K562 (cell line): ENCODE data around the gene ZBTB44. TPM values are rescaled to one million over a fixed set of nuclear protein-coding genes. Genes with fewer than 3 reads are reported as not detected.

Experiments used
- ATAC-seq: fragments of 200-7000 bp; cut with Tn5 transposase; 3 replicates; pipeline ENCODE4 v1.9.1; 2020; ENCODE audit warnings: moderate library complexity
- BruUV-seq: library from RNA; stranded (reverse); fragments of 400-500 nt; replicated peaks from 2 replicates; lab custom pipeline; 2021; lab: Mats Ljungman, UMichigan
- CTCF ChIA-PET: fragments of 300-600 bp; formaldehyde crosslinking; extraction: SDS; loops from one replicate; lab custom pipeline; 2021; ENCODE audit warnings: low intra/inter-chr PET ratio; lab: Yijun Ruan, JAX
- POLR2A ChIA-PET: fragments of 300-600, 350-650 bp; sonication (Branson Sonifier 250); formaldehyde crosslinking; extraction: SDS; loops from one replicate; lab custom pipeline; 2021; ENCODE audit warnings: antibody characterized with exemption, inconsistent platforms; lab: Yijun Ruan, JAX
- DNase-seq, 4 experiments: peaks; one replicate each; pipeline versions ENCODE4 v3.0.0 to v3.0.0-alpha.2; 2011 to 2018; ENCODE audit warnings: low spot score in 3 of 4, mixed read lengths in 3 of 4; ENCODE audit errors: extremely low read depth in 1 of 4
- FAIRE-seq: peaks from 2 replicates; lab custom pipeline; 2011; peaks lifted over from hg19 to GRCh38; lab: Jason Lieb, UNC
- H2AFZ ChIP-seq: 2 replicates; pipeline ENCODE4 v1.6.0; 2011; ENCODE audit warnings: low read depth, low read length, control low read depth, inconsistent platforms
- H3K27ac ChIP-seq: fragments of 200-600 bp; 3 replicates; pipeline ENCODE4 v1.8.0; 2011; ENCODE audit warnings: low read depth, mild to moderate bottlenecking, control low read depth, inconsistent platforms, low read length, moderate library complexity, mixed read lengths; ENCODE audit errors: extremely low read depth
- H3K27me3 ChIP-seq, 2 experiments: fragments of 300-600 bp in 1 of 2; 2 replicates in 1 of 2; 3 replicates in 1 of 2; pipeline versions ENCODE4 v1.6.0 to v1.8.0; 2011; ENCODE audit warnings: inconsistent platforms in 2 of 2, low read length in 2 of 2, mild to moderate bottlenecking in 1 of 2, mixed read lengths in 1 of 2, moderate library complexity in 1 of 2; ENCODE audit not compliant: control insufficient read depth in 2 of 2, insufficient read depth in 2 of 2
- H3K36me3 ChIP-seq: fragments of 300-600 bp; 3 replicates; pipeline ENCODE4 v1.8.0; 2011; ENCODE audit warnings: mild to moderate bottlenecking, low read length, inconsistent platforms; ENCODE audit not compliant: control insufficient read depth, insufficient read depth
- H3K4me1 ChIP-seq, 2 experiments: fragments of 200-600 bp in 1 of 2; replicated peaks in 1 of 2; 2 replicates in 1 of 2; 3 replicates in 1 of 2; pipeline versions ENCODE4 v1.5.1 to v1.8.0; 2011; ENCODE audit warnings: inconsistent platforms in 2 of 2, low read length in 2 of 2, mild to moderate bottlenecking in 1 of 2, mixed read lengths in 1 of 2, moderate library complexity in 1 of 2; ENCODE audit not compliant: control insufficient read depth in 2 of 2, insufficient read depth in 2 of 2
- H3K4me2 ChIP-seq: 2 replicates; pipeline ENCODE4 v1.6.1; 2011; ENCODE audit warnings: low read length, control low read depth, inconsistent platforms, mixed read lengths; ENCODE audit not compliant: insufficient read depth
- H3K4me3 ChIP-seq: fragments of 200-600 bp; sonication (generic), shearing (Covaris generic); 2 replicates; pipeline ENCODE4 v1.5.1; 2016; ENCODE audit warnings: control low read depth, inconsistent platforms
- H3K79me2 ChIP-seq: fragments of 200-600 bp; 3 replicates; pipeline ENCODE4 v1.8.0; 2011; ENCODE audit warnings: low read length, inconsistent platforms; ENCODE audit not compliant: control insufficient read depth, insufficient read depth
- H3K9ac ChIP-seq, 2 experiments: 2 replicates each; pipeline versions ENCODE4 v1.6.0 to v1.6.1; 2011; ENCODE audit warnings: low read depth in 2 of 2, low read length in 2 of 2, control low read depth in 1 of 2, inconsistent platforms in 1 of 2, mild to moderate bottlenecking in 1 of 2, mixed read lengths in 1 of 2; ENCODE audit not compliant: insufficient read depth in 1 of 2
- H3K9me1 ChIP-seq: one replicate; pipeline ENCODE4 v1.6.0; 2011; ENCODE audit warnings: inconsistent platforms, mild to moderate bottlenecking, low read length, moderate library complexity; ENCODE audit not compliant: control insufficient read depth, insufficient read depth
- H3K9me3 ChIP-seq: replicated peaks from 2 replicates; pipeline ENCODE4 v1.5.1; 2011; ENCODE audit warnings: low read depth, low read length, inconsistent platforms; ENCODE audit not compliant: control insufficient read depth, insufficient read depth
- H4K20me1 ChIP-seq: replicated peaks from 2 replicates; pipeline ENCODE4 v1.6.1; 2011; ENCODE audit warnings: low read length, inconsistent platforms, mixed read lengths; ENCODE audit not compliant: control insufficient read depth, insufficient read depth
- CEBPB ChIP-seq: fragments of 450-650 bp; IDR thresholded peaks from 2 replicates; pipeline ENCODE4 v1.6.1; 2016; ENCODE audit warnings: missing genetic modification characterization, missing compliant biosample characterization
- CEBPG ChIP-seq, 3 experiments: fragments of 200-800 bp in 1 of 3; sonication (Bioruptor generic) in 1 of 3; sonication (generic) in 1 of 3; formaldehyde crosslinking in 1 of 3; IDR thresholded peaks in 2 of 3; conservative IDR thresholded peaks in 1 of 3; 2 replicates each; pipeline versions ENCODE4 v1.6.1 to v1.8.0; 2016 to 2022; ENCODE audit warnings: missing compliant biosample characterization in 2 of 3, missing genetic modification characterization in 2 of 3, mild to moderate bottlenecking in 1 of 3, missing genetic modification reagents in 1 of 3
- HDAC8 ChIP-seq: fragments of 450-650 bp; IDR thresholded peaks from 2 replicates; pipeline ENCODE4 v1.6.1; 2016; ENCODE audit warnings: mild to moderate bottlenecking, missing genetic modification characterization, moderate library complexity, missing compliant biosample characterization
- ZNF282 ChIP-seq: sonication (generic); formaldehyde crosslinking; IDR thresholded peaks from 2 replicates; pipeline ENCODE4 v1.8.1; 2023; ENCODE audit warnings: missing genetic modification reagents
- WGBS: fragments of 100-300 bp; shearing (Covaris generic); methylation state at CpG from one replicate; pipeline ENCODE4 v1.1.6; 2016; ENCODE audit warnings: low coverage, mixed read lengths; ENCODE audit not compliant: insufficient coverage; ENCODE audit errors: missing lambda C conversion rate; 5-methylcytosine and 5-hydroxymethylcytosine counted together
- in situ Hi-C: fragments of 300-500 bp; cut with MboI; formaldehyde crosslinking; loops from 4 replicates; pipeline ENCODE4 v1.15.0; 2018; ENCODE audit warnings: inconsistent platforms, mixed read lengths
- intact Hi-C: fragments of 100-400 bp; cut with micrococcal nuclease; formaldehyde crosslinking; loops from 2 replicates; pipeline ENCODE4 v1.14.2; 2022
- polyA plus RNA-seq, 8 experiments: library from polyadenylated mRNA; depleted of rRNA in 4 of 8; stranded (reverse) in 5 of 8; unstranded in 3 of 8; fragments of >200 nt; fragmentation: Nextera tagmentation in 2 of 8; fragmentation: Illumina TruSeq in 1 of 8; extraction: Ambion mirVana in 2 of 8; extraction: Trizol in 1 of 8; gene quantifications; 2 replicates each; pipeline versions ENCODE4 v1.2.1 to v1.2.3, GENCODE V29; 2011 to 2014; ENCODE audit warnings: inconsistent platforms in 1 of 8, missing spikeins in 1 of 8
- total RNA-seq, 7 experiments: library from RNA; depleted of rRNA in 6 of 7; stranded (reverse); fragments of >200 nt in 6 of 7; fragmentation: Illumina TruSeq in 2 of 7; extraction: Trizol in 2 of 7; gene quantifications; 2 replicates each; pipeline versions ENCODE4 v1.2.1 to v1.2.3, GENCODE V29; 2011 to 2021; ENCODE audit warnings: low replicate concordance in 1 of 7

ZBTB44 gene
- total and polyA plus RNA-seq, 9 of the 15 experiments (the other 6 are each of a cell fraction or from before 2014, with no cell fraction given): 4.7 to 27.1 (median 17.3) TPM

GRCh38 chr11:130325691-130326090 lies 11.0 kb upstream of the ZBTB44 start:
- no peaks in the 10 kb centered on the region for H3K9me1 ChIP-seq
- H3K9me3 ChIP-seq: peaks cover 2% of the 10 kb centered on the region; the same call in 1 of the 2 replicates
- ATAC-seq (no peak), DNase-seq (no peak), FAIRE-seq (no peak)
- no peaks in the 10 kb centered on the region for H4K20me1 ChIP-seq
- no peak overlapping the region for H2AFZ ChIP-seq
- ChIA-PET POLR2A (interaction anchor here (0.6 kb wide), 1 partner anchor 30 kb away, joined by 4 read pairs; no protein-coding TSS in a partner anchor), CTCF (no interaction called here)
- H3K79me2 ChIP-seq: no peaks in the 10 kb centered on the region
- no peak overlapping the region for H3K9ac ChIP-seq
- H3K36me3 ChIP-seq: no peaks in the 10 kb centered on the region
- in situ Hi-C loops: no loop called here
- no TSS peak for BruUV-seq
- H3K27ac ChIP-seq: no peak overlapping the region
- no peak overlapping the region for H3K4me2 ChIP-seq
- intact Hi-C loops: no loop called here
- no peak overlapping the region for H3K4me3 ChIP-seq
- WGBS: 8% methylated on average over 3 of the region's 3 CpGs
- H3K27me3 ChIP-seq: peaks cover 4% of the 10 kb centered on the region in 2 experiments; a peak in 2 of 5 replicates
- H3K4me1 ChIP-seq: no peaks in the 10 kb centered on the region
- no peak for TF ChIP-seq ZNF282

GRCh38 chr11:130323452-130324450 lies 9.0 kb upstream of the ZBTB44 start:
- Histone ChIP-seq H3K4me2 (no peak overlapping the region), H3K27ac (no peak overlapping the region), H2AFZ (no peak overlapping the region), H3K79me2 (no peaks in the 10 kb centered on the region), H3K36me3 (no peaks in the 10 kb centered on the region), H4K20me1 (no peaks in the 10 kb centered on the region), H3K9me3 (peaks cover 2% of the 10 kb centered on the region; the same call in 1 of the 2 replicates), H3K9ac (no peak overlapping the region), H3K9me1 (no peaks in the 10 kb centered on the region), H3K4me3 (no peak overlapping the region), H3K27me3 (peaks cover 4% of the 10 kb centered on the region in 2 experiments; a peak in 2 of 5 replicates), H3K4me1 (no peaks in the 10 kb centered on the region)
- FAIRE-seq (no peak), DNase-seq (no peak), ATAC-seq (no peak)
- POLR2A ChIA-PET: interaction anchor here (0.9 kb wide), 1 partner anchor 14 kb away, joined by 3 read pairs; no protein-coding TSS in a partner anchor
- intact Hi-C loops: no loop called here
- no TSS peak for BruUV-seq
- in situ Hi-C loops: no loop called here
- 6% methylated on average over 7 of the region's 7 CpGs for WGBS
- TF ChIP-seq CEBPG (CRISPR knock-in tag; IDR thresholded peaks at IDR 0.05) (no peak), CEBPG (tag; conservative IDR thresholded peaks at IDR 0.05 in 1 of 2, IDR thresholded peaks at IDR 0.05 in 1 of 2) (peak; percentile 58 to 63), HDAC8 (tag) (no peak), CEBPB (tag) (peak; percentile 80)
- CTCF ChIA-PET: interaction anchor here (0.7 kb wide), 1 partner anchor 326 kb away, joined by 3 read pairs; no protein-coding TSS in a partner anchor
